Keratinocyte (primary cell): ENCODE measurements around the gene SGSM1. TPM values are rescaled to one million over a fixed set of nuclear protein-coding genes. Genes with fewer than 3 reads are reported as not detected.

Experiments used
- DNase-seq: peaks from one replicate; pipeline ENCODE4 v3.0.0-alpha.2; 2011; ENCODE audit warnings: low read depth, missing footprints, low spot score
- FAIRE-seq: peaks from 2 replicates; lab custom pipeline; 2011; peaks lifted over from hg19 to GRCh38; lab: Jason Lieb, UNC
- H2AFZ ChIP-seq: 2 replicates; pipeline ENCODE4 v1.6.0; 2012; ENCODE audit warnings: low read length, control low read depth, inconsistent platforms; ENCODE audit not compliant: control insufficient read depth
- H3K27ac ChIP-seq: 2 replicates; pipeline ENCODE4 v1.5.1; 2011; ENCODE audit warnings: low read length; ENCODE audit not compliant: control insufficient read depth, insufficient read depth
- H3K27me3 ChIP-seq: 3 replicates; pipeline ENCODE4 v1.6.0; 2011; ENCODE audit warnings: low read length; ENCODE audit not compliant: control insufficient read depth, insufficient read depth; ENCODE audit errors: extremely low read depth
- H3K36me3 ChIP-seq, 2 experiments: 2 replicates in 1 of 2; 3 replicates in 1 of 2; pipeline ENCODE4 v1.5.1; 2011; ENCODE audit warnings: low read length in 2 of 2, mild to moderate bottlenecking in 1 of 2; ENCODE audit not compliant: control insufficient read depth in 2 of 2, insufficient read depth in 2 of 2; ENCODE audit errors: extremely low read depth in 1 of 2
- H3K4me1 ChIP-seq: 3 replicates; pipeline ENCODE4 v1.5.1; 2011; ENCODE audit warnings: low read length; ENCODE audit not compliant: control insufficient read depth, insufficient read depth; ENCODE audit errors: extremely low read depth
- H3K4me2 ChIP-seq: 3 replicates; pipeline ENCODE4 v1.6.0; 2011; ENCODE audit warnings: low read depth, low read length; ENCODE audit not compliant: control insufficient read depth, insufficient read depth; ENCODE audit errors: extremely low read depth
- H3K4me3 ChIP-seq, 3 experiments: fragments of 200-600 bp in 1 of 3; sonication (generic) in 1 of 3; 2 replicates in 2 of 3; 3 replicates in 1 of 3; pipeline ENCODE4 v1.5.1; 2011 to 2016; ENCODE audit warnings: low read length in 3 of 3, mild to moderate bottlenecking in 3 of 3, control low read depth in 2 of 3, inconsistent platforms in 1 of 3, low read depth in 1 of 3, mixed read lengths in 1 of 3, mixed run types in 1 of 3, moderate library complexity in 1 of 3; ENCODE audit not compliant: control insufficient read depth in 2 of 3, insufficient read depth in 2 of 3; ENCODE audit errors: extremely low read depth in 1 of 3
- H3K79me2 ChIP-seq: 2 replicates; pipeline ENCODE4 v1.6.0; 2012; ENCODE audit warnings: low read length; ENCODE audit not compliant: control insufficient read depth, insufficient read depth
- H3K9ac ChIP-seq: 3 replicates; pipeline ENCODE4 v1.6.0; 2011; ENCODE audit warnings: low read length; ENCODE audit not compliant: control insufficient read depth, insufficient read depth; ENCODE audit errors: extremely low read depth
- H3K9me1 ChIP-seq: 3 replicates; pipeline ENCODE4 v1.6.0; 2011; ENCODE audit warnings: low read length; ENCODE audit not compliant: control insufficient read depth, insufficient read depth; ENCODE audit errors: extremely low read depth
- H3K9me3 ChIP-seq: 2 replicates; pipeline ENCODE4 v1.5.1; 2012; ENCODE audit warnings: low read depth, low read length; ENCODE audit not compliant: control insufficient read depth
- H4K20me1 ChIP-seq: 3 replicates; pipeline ENCODE4 v1.6.0; 2011; ENCODE audit warnings: low read length; ENCODE audit not compliant: control insufficient read depth, insufficient read depth; ENCODE audit errors: extremely low read depth
- EZH2 ChIP-seq: IDR thresholded peaks from one replicate; pipeline ENCODE4 v1.6.1; 2012; ENCODE audit warnings: inconsistent platforms, mild to moderate bottlenecking, low read length, moderate library complexity
- dilution Hi-C: fragments of 300-500 bp; cut with MboI; formaldehyde crosslinking; loops from one replicate; pipeline ENCODE4 v1.7.0; 2020; ENCODE audit warnings: low sequenced_read_pairs; ENCODE audit not compliant: extremely low pct_ligation_motif_present
- polyA plus RNA-seq, 5 experiments: library from polyadenylated mRNA; depleted of rRNA in 3 of 5; stranded (reverse) in 3 of 5; stranded (forward) in 1 of 5; unstranded in 1 of 5; fragments of >200 nt; gene quantifications; 1 replicate in 1 of 5; 2 replicates in 3 of 5; 3 replicates in 1 of 5; pipeline versions ENCODE4 v1.2.1 to v1.2.3, GENCODE V29; 2011 to 2012; ENCODE audit warnings: missing spikeins in 2 of 5, low read depth in 1 of 5, low replicate concordance in 1 of 5
- TF ChIP-seq, protein P1 (sequence below), 3 experiments: IDR thresholded peaks in 1 of 3; conservative IDR thresholded peaks in 1 of 3; optimal IDR thresholded peaks in 1 of 3; 2 replicates in 2 of 3; 3 replicates in 1 of 3; pipeline versions ENCODE3 to v1.5.1; 2011; ENCODE audit warnings: low read length in 3 of 3, mild to moderate bottlenecking in 3 of 3, moderate library complexity in 2 of 3, control low read depth in 1 of 3, inconsistent platforms in 1 of 3; ENCODE audit not compliant: insufficient read depth in 2 of 3; ENCODE audit errors: extremely low read depth in 1 of 3

SGSM1 gene
- polyA plus RNA-seq, 1 donor (not counting 4 experiments of a cell fraction or from before 2014, with no cell fraction given) = not detected

- Histone ChIP-seq H3K4me2 (no peak overlapping the region), H3K36me3 (no peaks in the 10 kb centered on the region), H3K27me3 (no peaks in the 10 kb centered on the region), H4K20me1 (no peaks in the 10 kb centered on the region), H3K4me3 (no peak overlapping the region), H3K9me1 (no peaks in the 10 kb centered on the region), H3K79me2 (no peaks in the 10 kb centered on the region), H3K27ac (no peak overlapping the region), H3K4me1 (no peaks in the 10 kb centered on the region), H3K9me3 (no peaks in the 10 kb centered on the region), H3K9ac (no peak overlapping the region), H2AFZ (no peak overlapping the region)
- no peak for TF ChIP-seq EZH2
- TF ChIP-seq, protein P1, sequence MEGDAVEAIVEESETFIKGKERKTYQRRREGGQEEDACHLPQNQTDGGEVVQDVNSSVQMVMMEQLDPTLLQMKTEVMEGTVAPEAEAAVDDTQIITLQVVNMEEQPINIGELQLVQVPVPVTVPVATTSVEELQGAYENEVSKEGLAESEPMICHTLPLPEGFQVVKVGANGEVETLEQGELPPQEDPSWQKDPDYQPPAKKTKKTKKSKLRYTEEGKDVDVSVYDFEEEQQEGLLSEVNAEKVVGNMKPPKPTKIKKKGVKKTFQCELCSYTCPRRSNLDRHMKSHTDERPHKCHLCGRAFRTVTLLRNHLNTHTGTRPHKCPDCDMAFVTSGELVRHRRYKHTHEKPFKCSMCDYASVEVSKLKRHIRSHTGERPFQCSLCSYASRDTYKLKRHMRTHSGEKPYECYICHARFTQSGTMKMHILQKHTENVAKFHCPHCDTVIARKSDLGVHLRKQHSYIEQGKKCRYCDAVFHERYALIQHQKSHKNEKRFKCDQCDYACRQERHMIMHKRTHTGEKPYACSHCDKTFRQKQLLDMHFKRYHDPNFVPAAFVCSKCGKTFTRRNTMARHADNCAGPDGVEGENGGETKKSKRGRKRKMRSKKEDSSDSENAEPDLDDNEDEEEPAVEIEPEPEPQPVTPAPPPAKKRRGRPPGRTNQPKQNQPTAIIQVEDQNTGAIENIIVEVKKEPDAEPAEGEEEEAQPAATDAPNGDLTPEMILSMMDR (optimal IDR thresholded peaks at IDR 0.05 in 1 of 3, IDR thresholded peaks at IDR 0.05 in 1 of 3, conservative IDR thresholded peaks at IDR 0.05 in 1 of 3; ENCODE audit: extremely low read depth in 1 of 3, insufficient read depth in 2 of 3, low read length in 3 of 3) = no peak
- FAIRE-seq (no peak), DNase-seq (no peak)
- dilution Hi-C loops = no loop called here
Measured at GRCh38 chr22:24763872-24764485, 42.0 kb upstream of the SGSM1 start.

DNA sequence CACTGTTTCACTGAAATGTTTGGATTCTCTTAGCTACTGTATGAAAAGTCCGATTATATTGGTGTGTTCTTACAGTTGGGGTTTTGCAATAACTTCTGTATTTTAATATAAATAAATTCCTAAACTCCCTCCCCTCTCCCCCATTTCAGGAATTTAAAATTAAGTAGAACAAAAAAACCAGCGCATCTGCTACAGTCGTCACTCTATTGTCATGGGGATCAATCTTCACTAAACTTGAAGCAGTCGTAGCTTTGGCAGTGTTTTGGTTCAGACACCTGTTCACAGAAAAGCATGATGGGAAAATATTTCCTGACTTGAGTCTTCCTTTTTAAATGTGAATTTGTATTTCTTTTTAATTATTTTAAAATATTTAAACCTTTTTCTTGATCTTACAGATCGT lies 40.8 kb upstream of the SGSM1 start:
- Histone ChIP-seq H3K27me3 (no peaks in the 10 kb centered on the region), H3K9me3 (no peaks in the 10 kb centered on the region), H3K79me2 (no peaks in the 10 kb centered on the region), H3K4me2 (no peak overlapping the region), H3K9me1 (no peaks in the 10 kb centered on the region), H3K36me3 (no peaks in the 10 kb centered on the region), H3K4me1 (no peaks in the 10 kb centered on the region), H3K27ac (no peak overlapping the region), H4K20me1 (no peaks in the 10 kb centered on the region), H3K4me3 (no peak overlapping the region), H3K9ac (no peak overlapping the region), H2AFZ (no peak overlapping the region)
- TF ChIP-seq EZH2 = no peak
- TF ChIP-seq, protein P1 (optimal IDR thresholded peaks at IDR 0.05 in 1 of 3, IDR thresholded peaks at IDR 0.05 in 1 of 3, conservative IDR thresholded peaks at IDR 0.05 in 1 of 3; ENCODE audit: extremely low read depth in 1 of 3, insufficient read depth in 2 of 3, low read length in 3 of 3) = no peak
- no peak for DNase-seq
- FAIRE-seq = no peak
- dilution Hi-C loops = no loop called here
